ENCODE results near the gene EEF1E1.
"Not testable (repeated sequence)": the region's sequence is repeated elsewhere in the genome, so short reads cannot be mapped to it uniquely, and the experiment has no call there.

EEF1E1 gene

GRCh38 chr6:8045769-8046168, 56.6 kb downstream of the EEF1E1 start:
- H3K4me1 ChIP-seq (ENCODE audit: control insufficient read depth in 1 of 2, insufficient read depth in 2 of 2, low read length in 2 of 2); H3K4me3 ChIP-seq (ENCODE audit: low read depth in 1 of 2, low read length in 2 of 2); H3K27me3 ChIP-seq (ENCODE audit: control insufficient read depth in 1 of 2, insufficient read depth in 2 of 2, low read length in 2 of 2); H3K9me3 ChIP-seq (ENCODE audit: control insufficient read depth in 1 of 2, low read length in 2 of 2); H3K36me3 ChIP-seq (ENCODE audit: control insufficient read depth in 1 of 2, insufficient read depth in 2 of 2, low read length in 2 of 2); H3K9ac ChIP-seq (ENCODE audit: low read depth in 1 of 2, low read length in 2 of 2); H3K27ac ChIP-seq (ENCODE audit: low read depth, low read length): not testable (repeated sequence)

- Histone ChIP-seq H3K4me3 (ENCODE audit: low read depth in 1 of 2, low read length in 2 of 2) (no peak overlapping the region), H3K9ac (ENCODE audit: low read depth in 1 of 2, low read length in 2 of 2) (no peak overlapping the region), H3K27ac (ENCODE audit: low read depth, low read length) (no peak overlapping the region), H3K4me1 (ENCODE audit: control insufficient read depth in 1 of 2, insufficient read depth in 2 of 2, low read length in 2 of 2) (no peaks in the 10 kb centered on the region), H3K36me3 (ENCODE audit: control insufficient read depth in 1 of 2, insufficient read depth in 2 of 2, low read length in 2 of 2) (peaks cover 0 to 6% of the 10 kb centered on the region in 2 donors), H3K9me3 (ENCODE audit: control insufficient read depth in 1 of 2, low read length in 2 of 2) (no peaks in the 10 kb centered on the region), H3K27me3 (ENCODE audit: control insufficient read depth in 1 of 2, insufficient read depth in 2 of 2, low read length in 2 of 2) (no peaks in the 10 kb centered on the region)
These were observed 59.1 kb downstream of the EEF1E1 start for GRCh38 chr6:8043221-8043620.

- no peak overlapping the region for H3K9ac ChIP-seq (ENCODE audit: low read depth in 1 of 2, low read length in 2 of 2)
- no peaks in the 10 kb centered on the region for H3K9me3 ChIP-seq (ENCODE audit: control insufficient read depth in 1 of 2, low read length in 2 of 2)
- H3K4me3 ChIP-seq (ENCODE audit: low read depth in 1 of 2, low read length in 2 of 2) = no peak overlapping the region
- no peaks in the 10 kb centered on the region for H3K27me3 ChIP-seq (ENCODE audit: control insufficient read depth in 1 of 2, insufficient read depth in 2 of 2, low read length in 2 of 2)
- no peaks in the 10 kb centered on the region for H3K4me1 ChIP-seq (ENCODE audit: control insufficient read depth in 1 of 2, insufficient read depth in 2 of 2, low read length in 2 of 2)
- H3K27ac ChIP-seq (ENCODE audit: low read depth, low read length) = no peak overlapping the region
- peaks cover 0 to 6% of the 10 kb centered on the region in 2 donors for H3K36me3 ChIP-seq (ENCODE audit: control insufficient read depth in 1 of 2, insufficient read depth in 2 of 2, low read length in 2 of 2)
These were observed 60.3 kb downstream of the EEF1E1 start for GRCh38 chr6:8041913-8042583.

- H3K4me3 ChIP-seq (ENCODE audit: low read depth in 1 of 2, low read length in 2 of 2); H3K36me3 ChIP-seq (ENCODE audit: control insufficient read depth in 1 of 2, insufficient read depth in 2 of 2, low read length in 2 of 2); H3K27me3 ChIP-seq (ENCODE audit: control insufficient read depth in 1 of 2, insufficient read depth in 2 of 2, low read length in 2 of 2); H3K9ac ChIP-seq (ENCODE audit: low read depth in 1 of 2, low read length in 2 of 2); H3K4me1 ChIP-seq (ENCODE audit: control insufficient read depth in 1 of 2, insufficient read depth in 2 of 2, low read length in 2 of 2); H3K27ac ChIP-seq (ENCODE audit: low read depth, low read length); H3K9me3 ChIP-seq (ENCODE audit: control insufficient read depth in 1 of 2, low read length in 2 of 2): not testable (repeated sequence)
These were observed 68.2 kb downstream of the EEF1E1 start for GRCh38 chr6:8034107-8034506.

GRCh38 chr6:8030920-8031319, 71.4 kb downstream of the EEF1E1 start:
- Histone ChIP-seq H3K4me1 (ENCODE audit: control insufficient read depth in 1 of 2, insufficient read depth in 2 of 2, low read length in 2 of 2) (no peaks in the 10 kb centered on the region), H3K9ac (ENCODE audit: low read depth in 1 of 2, low read length in 2 of 2) (no peak overlapping the region), H3K27ac (ENCODE audit: low read depth, low read length) (no peak overlapping the region), H3K9me3 (ENCODE audit: control insufficient read depth in 1 of 2, low read length in 2 of 2) (no peaks in the 10 kb centered on the region), H3K36me3 (ENCODE audit: control insufficient read depth in 1 of 2, insufficient read depth in 2 of 2, low read length in 2 of 2) (no peaks in the 10 kb centered on the region), H3K27me3 (ENCODE audit: control insufficient read depth in 1 of 2, insufficient read depth in 2 of 2, low read length in 2 of 2) (no peaks in the 10 kb centered on the region), H3K4me3 (ENCODE audit: low read depth in 1 of 2, low read length in 2 of 2) (no peak overlapping the region)

All from duodenal mucosa (tissue), 2 donors.